Measurements from ENCODE around the gene CPNE4.
A peak's percentile ranks its signal among the peaks of the same experiment; 100 is the strongest.

The CPNE4 gene

GRCh38 chr3:132037581-132037980 lies 2.8 kb upstream of the CPNE4 start:
- Histone ChIP-seq H3K9ac (no peak overlapping the region), H2AFZ (ENCODE audit: low read depth) (no peak overlapping the region), H3K36me3 (ENCODE audit: insufficient read depth) (no peaks in the 10 kb centered on the region), H3K4me3 (IDR thresholded peaks at IDR 0.05; ENCODE audit: insufficient read depth, low read depth, low read length) (no peak overlapping the region), H3K79me2 (ENCODE audit: insufficient read depth, low read depth) (no peaks in the 10 kb centered on the region), H3K4me2 (no peak overlapping the region), H3K4me1 (ENCODE audit: low read depth, poor library complexity, severe bottlenecking) (no peaks in the 10 kb centered on the region), H3K27me3 (ENCODE audit: insufficient read depth, low read depth) (no peaks in the 10 kb centered on the region), H4K20me1 (ENCODE audit: insufficient read depth) (no peaks in the 10 kb centered on the region), H3K27ac (no peak overlapping the region)
- TF ChIP-seq, protein P1, sequence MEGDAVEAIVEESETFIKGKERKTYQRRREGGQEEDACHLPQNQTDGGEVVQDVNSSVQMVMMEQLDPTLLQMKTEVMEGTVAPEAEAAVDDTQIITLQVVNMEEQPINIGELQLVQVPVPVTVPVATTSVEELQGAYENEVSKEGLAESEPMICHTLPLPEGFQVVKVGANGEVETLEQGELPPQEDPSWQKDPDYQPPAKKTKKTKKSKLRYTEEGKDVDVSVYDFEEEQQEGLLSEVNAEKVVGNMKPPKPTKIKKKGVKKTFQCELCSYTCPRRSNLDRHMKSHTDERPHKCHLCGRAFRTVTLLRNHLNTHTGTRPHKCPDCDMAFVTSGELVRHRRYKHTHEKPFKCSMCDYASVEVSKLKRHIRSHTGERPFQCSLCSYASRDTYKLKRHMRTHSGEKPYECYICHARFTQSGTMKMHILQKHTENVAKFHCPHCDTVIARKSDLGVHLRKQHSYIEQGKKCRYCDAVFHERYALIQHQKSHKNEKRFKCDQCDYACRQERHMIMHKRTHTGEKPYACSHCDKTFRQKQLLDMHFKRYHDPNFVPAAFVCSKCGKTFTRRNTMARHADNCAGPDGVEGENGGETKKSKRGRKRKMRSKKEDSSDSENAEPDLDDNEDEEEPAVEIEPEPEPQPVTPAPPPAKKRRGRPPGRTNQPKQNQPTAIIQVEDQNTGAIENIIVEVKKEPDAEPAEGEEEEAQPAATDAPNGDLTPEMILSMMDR (conservative IDR thresholded peaks at IDR 0.05; ENCODE audit: low read depth, low read length), result no peak

GRCh38 chr3:132037056-132037455 lies 2.2 kb upstream of the CPNE4 start:
- Histone ChIP-seq H3K4me1 (ENCODE audit: low read depth, poor library complexity, severe bottlenecking) (no peaks in the 10 kb centered on the region), H3K27ac (no peak overlapping the region), H2AFZ (ENCODE audit: low read depth) (no peak overlapping the region), H3K27me3 (ENCODE audit: insufficient read depth, low read depth) (no peaks in the 10 kb centered on the region), H3K9ac (no peak overlapping the region), H4K20me1 (ENCODE audit: insufficient read depth) (no peaks in the 10 kb centered on the region), H3K4me2 (no peak overlapping the region), H3K36me3 (ENCODE audit: insufficient read depth) (no peaks in the 10 kb centered on the region), H3K4me3 (IDR thresholded peaks at IDR 0.05; ENCODE audit: insufficient read depth, low read depth, low read length) (no peak overlapping the region), H3K79me2 (ENCODE audit: insufficient read depth, low read depth) (no peaks in the 10 kb centered on the region)
- TF ChIP-seq, protein P1 (conservative IDR thresholded peaks at IDR 0.05; ENCODE audit: low read depth, low read length), result no peak

GRCh38 chr3:132034097-132034485 lies 723 bp downstream of the CPNE4 start:
- Histone ChIP-seq H3K4me3 (IDR thresholded peaks at IDR 0.05; ENCODE audit: insufficient read depth, low read depth, low read length) (peak overlapping the region; percentile 52), H2AFZ (ENCODE audit: low read depth) (peak overlapping the region; percentile 86), H4K20me1 (ENCODE audit: insufficient read depth) (no peaks in the 10 kb centered on the region), H3K27ac (no peak overlapping the region), H3K4me1 (ENCODE audit: low read depth, poor library complexity, severe bottlenecking) (no peaks in the 10 kb centered on the region), H3K36me3 (ENCODE audit: insufficient read depth) (no peaks in the 10 kb centered on the region), H3K27me3 (ENCODE audit: insufficient read depth, low read depth) (no peaks in the 10 kb centered on the region), H3K79me2 (ENCODE audit: insufficient read depth, low read depth) (no peaks in the 10 kb centered on the region), H3K9ac (no peak overlapping the region), H3K4me2 (peak overlapping the region; percentile 82)
- TF ChIP-seq, protein P1 (conservative IDR thresholded peaks at IDR 0.05; ENCODE audit: low read depth, low read length), result no peak

DNA sequence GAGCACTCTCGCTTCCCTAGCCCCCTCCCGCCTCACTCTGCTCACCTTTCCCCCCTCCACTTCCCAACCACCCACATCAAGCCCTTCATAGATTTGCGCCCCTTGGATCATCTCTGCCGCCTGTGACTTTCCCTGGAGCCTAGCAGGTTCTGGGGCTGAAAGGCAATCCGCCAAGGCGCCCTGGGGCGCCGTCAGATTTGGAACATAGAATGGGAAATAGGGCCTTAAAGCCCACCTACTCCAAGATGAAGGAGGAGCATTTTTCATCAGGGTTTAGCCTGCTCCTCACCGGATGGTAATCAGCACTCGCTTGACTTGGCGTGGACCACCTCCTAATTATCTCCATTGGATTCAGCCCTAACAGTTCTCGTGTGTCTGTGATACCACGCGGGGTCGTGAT lies 1.3 kb downstream of the CPNE4 start:
- H3K4me2 ChIP-seq, result no peak overlapping the region
- TF ChIP-seq, protein P1 (conservative IDR thresholded peaks at IDR 0.05; ENCODE audit: low read depth, low read length), result no peak
- H3K79me2 ChIP-seq (ENCODE audit: insufficient read depth, low read depth), result no peaks in the 10 kb centered on the region
- H4K20me1 ChIP-seq (ENCODE audit: insufficient read depth), result no peaks in the 10 kb centered on the region
- no peaks in the 10 kb centered on the region for H3K4me1 ChIP-seq (ENCODE audit: low read depth, poor library complexity, severe bottlenecking)
- no peak overlapping the region for H2AFZ ChIP-seq (ENCODE audit: low read depth)
- H3K9ac ChIP-seq, result no peak overlapping the region
- H3K27ac ChIP-seq, result no peak overlapping the region
- no peaks in the 10 kb centered on the region for H3K27me3 ChIP-seq (ENCODE audit: insufficient read depth, low read depth)
- H3K36me3 ChIP-seq (ENCODE audit: insufficient read depth), result no peaks in the 10 kb centered on the region
- H3K4me3 ChIP-seq (IDR thresholded peaks at IDR 0.05; ENCODE audit: insufficient read depth, low read depth, low read length), result no peak overlapping the region

All from KMS-11 (cell line).